GM18505 (cell line): ENCODE data around the gene TBC1D21.

ENCODE experiments used
- ATAC-seq: cut with Tn5 transposase; IDR thresholded peaks from one replicate; pipeline ENCODE4 v1.9.1; 2021; ENCODE audit not compliant: unreplicated experiment
- POLR2A ChIP-seq: IDR thresholded peaks from 4 replicates; pipeline ENCODE4 v1.6.1; 2011; ENCODE audit warnings: borderline replicate concordance; ENCODE audit not compliant: insufficient read depth, insufficient read length; ENCODE audit errors: extremely low read depth

Gene TBC1D21

DNA sequence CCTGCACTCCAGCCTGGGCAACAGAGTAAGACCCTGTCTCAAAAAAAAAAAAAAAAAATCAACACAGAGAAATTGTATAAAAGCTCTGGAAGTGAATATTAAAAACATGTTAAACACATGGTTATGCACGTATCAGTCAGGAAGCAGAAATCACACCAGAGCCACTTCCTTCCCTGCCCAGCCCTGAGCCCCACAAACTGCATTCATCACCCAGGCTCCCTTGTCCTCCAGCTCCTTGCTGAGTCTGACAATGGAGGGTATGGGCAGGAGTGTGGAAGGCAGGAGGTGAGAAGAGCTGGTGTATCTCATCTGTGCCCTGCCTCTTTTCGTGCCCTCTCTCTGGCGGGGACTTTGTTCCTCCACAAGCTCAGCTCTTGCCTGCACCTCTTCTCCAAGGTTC is 40.8 kb downstream of the TBC1D21 start:
- TF ChIP-seq POLR2A = no peak
- ATAC-seq = no peak

- no peak for ATAC-seq
- TF ChIP-seq POLR2A = no peak
These were observed 41.7 kb downstream of the TBC1D21 start for GRCh38 chr15:73915082-73915481.

DNA sequence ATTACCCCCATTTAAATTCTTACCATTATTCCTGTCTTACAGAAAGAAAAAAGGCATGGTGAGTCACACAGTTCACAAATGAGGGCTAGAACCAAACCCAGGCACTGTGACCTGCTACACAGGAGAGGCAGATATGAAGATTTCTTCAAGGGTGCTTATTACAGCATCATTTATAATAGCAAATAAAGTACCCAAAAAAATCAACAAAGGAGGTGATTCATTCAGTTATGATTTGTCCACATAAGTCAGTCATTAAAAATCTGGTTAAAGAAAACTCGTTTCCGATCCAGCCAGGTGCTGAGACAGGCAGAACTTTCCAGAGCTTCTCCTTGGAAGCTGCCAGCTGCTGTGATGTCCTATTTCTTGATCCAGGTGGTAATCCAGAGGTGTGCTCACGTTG is 45.4 kb downstream of the TBC1D21 start:
- TF ChIP-seq POLR2A = no peak
- ATAC-seq = no peak

DNA sequence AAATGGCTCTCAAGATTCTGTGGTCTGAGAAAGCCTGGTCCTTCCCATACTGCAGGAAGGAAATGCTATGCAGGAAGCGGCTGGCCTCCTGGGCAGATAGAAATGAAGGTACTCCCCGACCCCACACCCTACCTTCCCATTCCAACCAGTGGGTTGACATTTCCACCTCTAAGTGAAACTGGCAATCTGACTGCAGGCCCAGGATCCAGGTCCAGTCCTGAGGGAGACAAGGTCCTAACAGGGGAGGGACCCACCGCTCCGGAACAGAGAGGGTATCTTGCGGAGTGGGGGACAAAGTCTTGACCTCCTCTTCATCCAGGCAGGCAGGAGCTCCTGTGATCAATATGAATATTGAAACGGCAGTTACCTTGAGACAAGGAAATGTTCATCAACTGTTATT is 46.3 kb downstream of the TBC1D21 start:
- TF ChIP-seq POLR2A = no peak
- no peak for ATAC-seq

DNA sequence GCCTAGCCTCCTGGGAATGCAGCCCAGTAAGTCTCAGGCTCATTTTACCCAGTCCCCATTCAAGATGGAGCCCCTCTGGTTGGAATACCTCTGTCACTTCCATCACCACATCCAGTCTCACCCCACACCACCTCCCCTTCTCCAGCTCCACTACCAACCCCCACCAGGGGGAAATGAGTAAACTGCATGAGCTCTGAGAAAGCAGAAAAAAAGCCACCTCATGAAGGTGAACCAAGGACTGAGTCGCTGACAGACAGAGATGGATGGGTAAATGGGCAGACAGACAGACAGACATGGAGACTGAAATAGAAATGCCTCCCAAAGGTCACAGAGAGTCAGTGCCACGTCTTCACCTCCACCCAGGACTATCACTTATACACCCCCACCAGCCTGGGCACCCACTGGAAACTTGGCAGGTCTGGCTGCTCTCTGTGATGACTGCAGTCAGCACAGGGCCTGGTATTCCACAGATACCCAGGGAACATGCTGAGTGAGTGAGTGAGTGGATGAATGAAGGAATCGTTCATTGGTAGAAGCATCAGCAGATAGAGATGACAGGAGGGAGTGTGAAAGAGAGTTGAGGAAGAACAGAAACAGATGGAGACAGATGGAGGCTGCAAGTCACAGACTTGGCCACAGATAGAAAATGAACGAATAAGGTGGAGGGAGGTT is 48.0 kb downstream of the TBC1D21 start:
- ATAC-seq = no peak
- TF ChIP-seq POLR2A = no peak

DNA sequence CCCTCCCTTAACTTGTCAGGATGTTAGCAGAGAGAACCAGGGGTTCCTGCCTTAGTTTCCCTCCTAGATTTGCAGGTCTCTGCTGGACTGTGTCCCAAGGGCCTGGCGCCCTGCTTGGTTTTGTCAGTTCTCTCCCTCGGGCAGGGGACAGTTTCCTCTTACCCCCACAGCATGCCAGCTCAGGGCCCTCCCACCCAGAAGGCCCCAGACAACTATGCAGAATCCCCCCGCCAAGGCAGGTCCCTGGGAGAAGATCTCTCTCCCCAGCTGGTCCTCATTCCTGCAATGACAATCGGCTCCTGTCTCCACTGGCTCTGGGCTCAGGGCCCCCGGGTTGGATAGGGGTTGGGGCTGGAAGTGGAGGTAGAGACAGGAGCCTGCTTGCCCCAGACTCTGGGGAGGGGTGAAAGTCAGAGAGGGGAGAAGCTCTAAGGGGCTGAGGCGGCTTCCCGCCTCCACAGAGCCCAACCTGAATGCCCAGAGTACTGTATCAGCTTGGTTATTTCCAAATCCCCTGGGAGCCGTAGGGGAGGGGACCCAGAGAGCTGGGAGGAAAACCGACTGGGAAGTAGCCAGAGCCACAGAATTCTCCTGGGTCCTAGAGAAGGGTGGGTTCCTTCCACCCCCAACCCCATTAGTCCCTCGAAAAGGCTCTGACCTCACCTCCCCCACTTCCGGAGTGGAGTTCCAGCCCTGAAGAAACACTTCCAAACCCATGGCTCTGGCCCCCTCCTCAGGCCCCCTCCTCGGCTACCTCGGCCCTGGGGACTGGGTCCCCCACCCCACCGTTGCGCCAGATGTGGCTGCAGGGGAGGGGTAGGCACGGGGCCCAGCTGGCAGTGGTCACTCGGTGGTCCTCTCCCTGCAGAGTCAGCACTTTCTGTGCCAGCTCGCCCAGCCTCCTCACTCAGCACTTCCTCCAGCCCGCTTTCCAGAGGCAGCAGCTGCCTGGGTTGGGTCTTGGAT is 49.1 kb downstream of the TBC1D21 start:
- no peak for TF ChIP-seq POLR2A
- no peak for ATAC-seq

- ATAC-seq = no peak
- no peak for TF ChIP-seq POLR2A
These were observed 49.8 kb downstream of the TBC1D21 start for GRCh38 chr15:73923156-73923487.

DNA sequence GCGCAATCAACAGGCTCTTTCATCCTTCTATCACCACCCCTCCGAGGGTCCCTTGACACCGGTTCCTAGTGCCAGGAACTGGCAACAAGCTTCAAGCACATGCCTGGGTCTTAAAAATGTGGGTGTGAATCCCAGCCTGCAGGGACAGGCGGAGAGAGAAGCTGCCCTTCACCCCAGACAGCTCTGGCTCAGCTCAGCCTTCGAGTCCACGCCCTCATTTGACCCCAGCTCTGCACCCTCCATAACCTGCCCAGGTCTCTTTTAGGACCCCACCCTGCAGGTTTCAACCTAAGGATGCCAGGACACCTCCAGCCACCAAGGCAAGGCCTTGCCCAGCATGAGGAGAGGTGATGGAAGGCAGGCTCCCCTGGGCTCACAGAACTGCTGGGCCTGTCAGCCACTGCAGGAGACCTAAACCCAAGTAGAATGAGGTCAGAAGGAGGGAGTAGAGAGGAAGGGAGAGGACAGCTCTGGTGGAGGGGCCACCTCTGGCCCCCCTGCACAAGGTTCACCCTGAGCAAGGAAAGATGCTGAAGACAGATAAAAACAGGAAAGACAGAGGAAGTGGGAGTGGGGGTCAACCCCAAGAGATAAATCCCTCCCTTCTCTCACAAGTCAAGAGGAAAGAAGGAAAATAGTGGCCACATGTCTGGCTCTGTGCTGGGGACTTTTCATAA is 50.3 kb downstream of the TBC1D21 start:
- TF ChIP-seq POLR2A = no peak
- ATAC-seq = no peak

- TF ChIP-seq POLR2A = no peak
- ATAC-seq = no peak
These were observed 51.0 kb downstream of the TBC1D21 start for GRCh38 chr15:73924171-73924921.

- TF ChIP-seq POLR2A = no peak
- ATAC-seq = no peak
These were observed 52.5 kb downstream of the TBC1D21 start for GRCh38 chr15:73925848-73926218.

DNA sequence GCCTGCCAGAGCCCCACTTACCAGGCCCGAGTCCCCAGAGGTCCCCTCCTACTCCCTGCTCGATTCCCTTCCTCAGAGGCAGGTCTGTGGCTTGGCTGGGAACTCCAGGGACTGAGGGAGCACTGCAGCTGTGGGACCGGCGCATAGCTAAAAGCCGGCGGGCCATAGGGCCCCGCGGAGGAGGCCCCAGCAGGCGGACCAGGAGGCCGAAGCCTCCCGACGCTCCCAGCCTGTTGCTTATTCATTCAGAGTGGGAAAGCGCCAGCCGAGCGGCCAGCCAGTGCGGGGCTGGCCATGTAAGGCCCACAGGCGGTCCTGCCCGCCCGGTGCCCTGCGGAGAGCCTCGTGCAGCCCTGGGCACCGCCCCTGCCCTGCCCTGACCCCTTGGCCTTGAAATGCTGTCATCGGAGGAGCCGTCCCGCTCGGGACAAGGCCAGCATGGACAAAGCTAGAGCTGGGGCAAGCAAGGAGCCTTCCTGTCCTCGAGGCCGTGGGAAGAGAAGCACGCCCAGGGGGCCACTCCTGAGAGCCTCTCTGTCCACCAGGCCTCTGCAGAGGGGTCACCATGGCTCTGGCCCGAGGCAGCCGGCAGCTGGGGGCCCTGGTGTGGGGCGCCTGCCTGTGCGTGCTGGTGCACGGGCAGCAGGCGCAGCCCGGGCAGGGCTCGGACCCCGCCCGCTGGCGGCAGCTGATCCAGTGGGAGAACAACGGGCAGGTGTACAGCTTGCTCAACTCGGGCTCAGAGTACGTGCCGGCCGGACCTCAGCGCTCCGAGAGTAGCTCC is 53.0 kb downstream of the TBC1D21 start, which contains the start of gene LOXL1:
Gene LOXL1, plus strand, starts transcription at position 244 of the 784 bp plus-strand sequence. Its CDS starts 322 bp downstream, at position 566.
- no peak for TF ChIP-seq POLR2A
- ATAC-seq = no peak

DNA sequence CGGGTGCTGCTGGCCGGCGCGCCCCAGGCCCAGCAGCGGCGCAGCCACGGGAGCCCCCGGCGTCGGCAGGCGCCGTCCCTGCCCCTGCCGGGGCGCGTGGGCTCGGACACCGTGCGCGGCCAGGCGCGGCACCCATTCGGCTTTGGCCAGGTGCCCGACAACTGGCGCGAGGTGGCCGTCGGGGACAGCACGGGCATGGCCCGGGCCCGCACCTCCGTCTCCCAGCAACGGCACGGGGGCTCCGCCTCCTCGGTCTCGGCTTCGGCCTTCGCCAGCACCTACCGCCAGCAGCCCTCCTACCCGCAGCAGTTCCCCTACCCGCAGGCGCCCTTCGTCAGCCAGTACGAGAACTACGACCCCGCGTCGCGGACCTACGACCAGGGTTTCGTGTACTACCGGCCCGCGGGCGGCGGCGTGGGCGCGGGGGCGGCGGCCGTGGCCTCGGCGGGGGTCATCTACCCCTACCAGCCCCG is 53.7 kb downstream of the TBC1D21 start:
- no peak for TF ChIP-seq POLR2A
- ATAC-seq = no peak
